ENCODE data around the gene PPM1F. TPM values are rescaled to one million over a fixed set of nuclear protein-coding genes. Genes with fewer than 3 reads are reported as not detected.

PPM1F gene
- total and polyA plus RNA-seq, 2 donors from 2014 or later, result 13.8 to 42.5 TPM

GRCh38 chr22:21967693-21968271 is 15.1 kb upstream of the PPM1F start:
- Histone ChIP-seq H3K4me1 (ENCODE audit: control insufficient read depth in 2 of 3, insufficient read depth in 2 of 3, low read depth in 1 of 3, low read length in 3 of 3) (no peaks in the 10 kb centered on the region), H3K27me3 (ENCODE audit: control insufficient read depth, insufficient read depth, low read length) (no peaks in the 10 kb centered on the region), H3K36me3 (ENCODE audit: control insufficient read depth in 2 of 3, insufficient read depth in 3 of 3, low read length in 3 of 3) (peaks cover 4 to 62% (median 41%) of the 10 kb centered on the region in 3 donors), H3K27ac (ENCODE audit: low read depth in 2 of 2, low read length in 2 of 2) (no peak overlapping the region), H3K4me3 (ENCODE audit: low read length in 3 of 3) (no peak overlapping the region), H3K9ac (ENCODE audit: low read length in 3 of 3) (no peak overlapping the region), H3K9me3 (ENCODE audit: control insufficient read depth in 2 of 3, insufficient read depth in 1 of 3, low read length in 3 of 3) (no peaks in the 10 kb centered on the region)
- TF ChIP-seq, protein P1, sequence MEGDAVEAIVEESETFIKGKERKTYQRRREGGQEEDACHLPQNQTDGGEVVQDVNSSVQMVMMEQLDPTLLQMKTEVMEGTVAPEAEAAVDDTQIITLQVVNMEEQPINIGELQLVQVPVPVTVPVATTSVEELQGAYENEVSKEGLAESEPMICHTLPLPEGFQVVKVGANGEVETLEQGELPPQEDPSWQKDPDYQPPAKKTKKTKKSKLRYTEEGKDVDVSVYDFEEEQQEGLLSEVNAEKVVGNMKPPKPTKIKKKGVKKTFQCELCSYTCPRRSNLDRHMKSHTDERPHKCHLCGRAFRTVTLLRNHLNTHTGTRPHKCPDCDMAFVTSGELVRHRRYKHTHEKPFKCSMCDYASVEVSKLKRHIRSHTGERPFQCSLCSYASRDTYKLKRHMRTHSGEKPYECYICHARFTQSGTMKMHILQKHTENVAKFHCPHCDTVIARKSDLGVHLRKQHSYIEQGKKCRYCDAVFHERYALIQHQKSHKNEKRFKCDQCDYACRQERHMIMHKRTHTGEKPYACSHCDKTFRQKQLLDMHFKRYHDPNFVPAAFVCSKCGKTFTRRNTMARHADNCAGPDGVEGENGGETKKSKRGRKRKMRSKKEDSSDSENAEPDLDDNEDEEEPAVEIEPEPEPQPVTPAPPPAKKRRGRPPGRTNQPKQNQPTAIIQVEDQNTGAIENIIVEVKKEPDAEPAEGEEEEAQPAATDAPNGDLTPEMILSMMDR (IDR thresholded peaks at IDR 0.05; ENCODE audit: borderline replicate concordance, extremely low read depth, insufficient read depth), result no peak
- no peak for DNase-seq
- FAIRE-seq, result no peak
- intact Hi-C loops (cut with DNase I), result no loop called here

- H3K4me3 ChIP-seq (ENCODE audit: low read length in 3 of 3), result no peak overlapping the region
- no peaks in the 10 kb centered on the region for H3K9me3 ChIP-seq (ENCODE audit: control insufficient read depth in 2 of 3, insufficient read depth in 1 of 3, low read length in 3 of 3)
- no peak overlapping the region for H3K9ac ChIP-seq (ENCODE audit: low read length in 3 of 3)
- no peak for FAIRE-seq
- peaks cover 4 to 63% (median 40%) of the 10 kb centered on the region in 3 donors for H3K36me3 ChIP-seq (ENCODE audit: control insufficient read depth in 2 of 3, insufficient read depth in 3 of 3, low read length in 3 of 3)
- TF ChIP-seq, protein P1 (IDR thresholded peaks at IDR 0.05; ENCODE audit: borderline replicate concordance, extremely low read depth, insufficient read depth), result no peak
- no peak overlapping the region for H3K27ac ChIP-seq (ENCODE audit: low read depth in 2 of 2, low read length in 2 of 2)
- no peak for DNase-seq
- no peaks in the 10 kb centered on the region for H3K27me3 ChIP-seq (ENCODE audit: control insufficient read depth, insufficient read depth, low read length)
- intact Hi-C loops (cut with DNase I), result no loop called here
- H3K4me1 ChIP-seq (ENCODE audit: control insufficient read depth in 2 of 3, insufficient read depth in 2 of 3, low read depth in 1 of 3, low read length in 3 of 3), result no peaks in the 10 kb centered on the region
Measured at GRCh38 chr22:21966643-21967516, 14.2 kb upstream of the PPM1F start.

- Histone ChIP-seq H3K27me3 (ENCODE audit: control insufficient read depth, insufficient read depth, low read length) (no peaks in the 10 kb centered on the region), H3K27ac (ENCODE audit: low read depth in 2 of 2, low read length in 2 of 2) (no peak overlapping the region), H3K9ac (ENCODE audit: low read length in 3 of 3) (no peak overlapping the region), H3K4me1 (ENCODE audit: control insufficient read depth in 2 of 3, insufficient read depth in 2 of 3, low read depth in 1 of 3, low read length in 3 of 3) (no peaks in the 10 kb centered on the region), H3K36me3 (ENCODE audit: control insufficient read depth in 2 of 3, insufficient read depth in 3 of 3, low read length in 3 of 3) (peaks cover 0 to 57% (median 35%) of the 10 kb centered on the region in 3 donors), H3K9me3 (ENCODE audit: control insufficient read depth in 2 of 3, insufficient read depth in 1 of 3, low read length in 3 of 3) (no peaks in the 10 kb centered on the region), H3K4me3 (ENCODE audit: low read length in 3 of 3) (no peak overlapping the region)
- TF ChIP-seq, protein P1 (IDR thresholded peaks at IDR 0.05; ENCODE audit: borderline replicate concordance, extremely low read depth, insufficient read depth), result no peak
- FAIRE-seq (no peak), DNase-seq (no peak)
- intact Hi-C loops (cut with DNase I), result no loop called here
Measured at GRCh38 chr22:21965762-21966288, 13.2 kb upstream of the PPM1F start.
